Measurements from ENCODE around the gene MAP1LC3B.

GRCh38 chr16:87412371-87412995 lies 20.3 kb downstream of the MAP1LC3B start:
- TF ChIP-seq POLR2AphosphoS5 (IDR thresholded peaks at IDR 0.05; ENCODE audit: low read depth, low read length): no peak
- TF ChIP-seq CTCF (IDR thresholded peaks at IDR 0.05): no peak
- TF ChIP-seq REST (IDR thresholded peaks at IDR 0.05; ENCODE audit: insufficient read depth in 1 of 2, low read depth in 2 of 2, low read length in 1 of 2): no peak

Measured in Panc1 (cell line).